Measurements from ENCODE around the gene LST1.

- TF ChIP-seq, protein P1, sequence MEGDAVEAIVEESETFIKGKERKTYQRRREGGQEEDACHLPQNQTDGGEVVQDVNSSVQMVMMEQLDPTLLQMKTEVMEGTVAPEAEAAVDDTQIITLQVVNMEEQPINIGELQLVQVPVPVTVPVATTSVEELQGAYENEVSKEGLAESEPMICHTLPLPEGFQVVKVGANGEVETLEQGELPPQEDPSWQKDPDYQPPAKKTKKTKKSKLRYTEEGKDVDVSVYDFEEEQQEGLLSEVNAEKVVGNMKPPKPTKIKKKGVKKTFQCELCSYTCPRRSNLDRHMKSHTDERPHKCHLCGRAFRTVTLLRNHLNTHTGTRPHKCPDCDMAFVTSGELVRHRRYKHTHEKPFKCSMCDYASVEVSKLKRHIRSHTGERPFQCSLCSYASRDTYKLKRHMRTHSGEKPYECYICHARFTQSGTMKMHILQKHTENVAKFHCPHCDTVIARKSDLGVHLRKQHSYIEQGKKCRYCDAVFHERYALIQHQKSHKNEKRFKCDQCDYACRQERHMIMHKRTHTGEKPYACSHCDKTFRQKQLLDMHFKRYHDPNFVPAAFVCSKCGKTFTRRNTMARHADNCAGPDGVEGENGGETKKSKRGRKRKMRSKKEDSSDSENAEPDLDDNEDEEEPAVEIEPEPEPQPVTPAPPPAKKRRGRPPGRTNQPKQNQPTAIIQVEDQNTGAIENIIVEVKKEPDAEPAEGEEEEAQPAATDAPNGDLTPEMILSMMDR (IDR thresholded peaks at IDR 0.05; ENCODE audit: low read depth, low read length, missing input control) = no peak
- no peak for TF ChIP-seq RAD21 (IDR thresholded peaks at IDR 0.05)
- TF ChIP-seq, protein P2, sequence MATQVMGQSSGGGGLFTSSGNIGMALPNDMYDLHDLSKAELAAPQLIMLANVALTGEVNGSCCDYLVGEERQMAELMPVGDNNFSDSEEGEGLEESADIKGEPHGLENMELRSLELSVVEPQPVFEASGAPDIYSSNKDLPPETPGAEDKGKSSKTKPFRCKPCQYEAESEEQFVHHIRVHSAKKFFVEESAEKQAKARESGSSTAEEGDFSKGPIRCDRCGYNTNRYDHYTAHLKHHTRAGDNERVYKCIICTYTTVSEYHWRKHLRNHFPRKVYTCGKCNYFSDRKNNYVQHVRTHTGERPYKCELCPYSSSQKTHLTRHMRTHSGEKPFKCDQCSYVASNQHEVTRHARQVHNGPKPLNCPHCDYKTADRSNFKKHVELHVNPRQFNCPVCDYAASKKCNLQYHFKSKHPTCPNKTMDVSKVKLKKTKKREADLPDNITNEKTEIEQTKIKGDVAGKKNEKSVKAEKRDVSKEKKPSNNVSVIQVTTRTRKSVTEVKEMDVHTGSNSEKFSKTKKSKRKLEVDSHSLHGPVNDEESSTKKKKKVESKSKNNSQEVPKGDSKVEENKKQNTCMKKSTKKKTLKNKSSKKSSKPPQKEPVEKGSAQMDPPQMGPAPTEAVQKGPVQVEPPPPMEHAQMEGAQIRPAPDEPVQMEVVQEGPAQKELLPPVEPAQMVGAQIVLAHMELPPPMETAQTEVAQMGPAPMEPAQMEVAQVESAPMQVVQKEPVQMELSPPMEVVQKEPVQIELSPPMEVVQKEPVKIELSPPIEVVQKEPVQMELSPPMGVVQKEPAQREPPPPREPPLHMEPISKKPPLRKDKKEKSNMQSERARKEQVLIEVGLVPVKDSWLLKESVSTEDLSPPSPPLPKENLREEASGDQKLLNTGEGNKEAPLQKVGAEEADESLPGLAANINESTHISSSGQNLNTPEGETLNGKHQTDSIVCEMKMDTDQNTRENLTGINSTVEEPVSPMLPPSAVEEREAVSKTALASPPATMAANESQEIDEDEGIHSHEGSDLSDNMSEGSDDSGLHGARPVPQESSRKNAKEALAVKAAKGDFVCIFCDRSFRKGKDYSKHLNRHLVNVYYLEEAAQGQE (IDR thresholded peaks at IDR 0.05) = no peak
- no peak for TF ChIP-seq TAF1 (conservative IDR thresholded peaks at IDR 0.05)
- no peak for TF ChIP-seq SP1 (IDR thresholded peaks at IDR 0.05)
- no peak for TF ChIP-seq HNF4G (IDR thresholded peaks at IDR 0.05)
- no peak for TF ChIP-seq ATF3 (IDR thresholded peaks at IDR 0.05)
- TF ChIP-seq, protein P3, sequence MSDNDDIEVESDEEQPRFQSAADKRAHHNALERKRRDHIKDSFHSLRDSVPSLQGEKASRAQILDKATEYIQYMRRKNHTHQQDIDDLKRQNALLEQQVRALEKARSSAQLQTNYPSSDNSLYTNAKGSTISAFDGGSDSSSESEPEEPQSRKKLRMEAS (IDR thresholded peaks at IDR 0.05) = no peak
- TF ChIP-seq YY1 (IDR thresholded peaks at IDR 0.05) = no peak
These were observed 29.7 kb downstream of the LST1 start for GRCh38 chr6:31615748-31616147.
